Cardiac muscle cell (in vitro differentiated cells and primary cell): ENCODE measurements around the gene RNF141. TPM values are rescaled to one million over a fixed set of nuclear protein-coding genes. Genes with fewer than 3 reads are reported as not detected.

Experiments used
- DNase-seq, 2 donors: peaks; one replicate each; pipeline versions ENCODE4 v3.0.0 to v3.0.0-alpha.2; 2010 to 2017; ENCODE audit warnings: low read depth in 1 of 2, low spot score in 1 of 2
- H3K27ac ChIP-seq: fragments of 200-600 bp; sonication (generic); 2 replicates; pipeline ENCODE4 v1.5.1; 2016
- H3K27me3 ChIP-seq: fragments of 200-600 bp; sonication (generic); 2 replicates; pipeline ENCODE4 v1.6.0; 2016; ENCODE audit warnings: control low read depth
- H3K36me3 ChIP-seq: fragments of 200-600 bp; sonication (generic); 2 replicates; pipeline ENCODE4 v1.5.1; 2016; ENCODE audit warnings: control low read depth
- H3K4me1 ChIP-seq: fragments of 200-600 bp; sonication (generic); 2 replicates; pipeline ENCODE4 v1.8.1; 2017; ENCODE audit warnings: low read depth, mild to moderate bottlenecking, mixed run types
- H3K4me3 ChIP-seq: fragments of 200-600 bp; sonication (generic); 2 replicates; pipeline ENCODE4 v1.5.1; 2016; ENCODE audit warnings: mild to moderate bottlenecking
- H3K9me3 ChIP-seq: fragments of 200-600 bp; sonication (generic); 2 replicates; pipeline ENCODE4 v1.5.1; 2017; ENCODE audit warnings: low read depth, mild to moderate bottlenecking, control low read depth
- CTCF ChIP-seq: IDR thresholded peaks from 2 replicates; pipeline ENCODE4 v1.5.1; 2012; ENCODE audit warnings: low read depth, mild to moderate bottlenecking, low read length
- polyA plus RNA-seq: library from polyadenylated mRNA; unstranded; fragments of >200 nt; fragmentation: Nextera tagmentation; extraction: Ambion mirVana; gene quantifications from 2 replicates; pipeline ENCODE4 v1.2.1, GENCODE V29; 2016
- total RNA-seq: library from RNA; depleted of rRNA; stranded (reverse); fragments of >200 nt; gene quantifications from 2 replicates; pipeline ENCODE4 v1.2.3, GENCODE V29; 2016

The RNF141 gene
- total RNA-seq (12.4 and 14.9 TPM in 2 replicates), polyA plus RNA-seq (19.9 and 27.9 TPM in 2 replicates)

DNA sequence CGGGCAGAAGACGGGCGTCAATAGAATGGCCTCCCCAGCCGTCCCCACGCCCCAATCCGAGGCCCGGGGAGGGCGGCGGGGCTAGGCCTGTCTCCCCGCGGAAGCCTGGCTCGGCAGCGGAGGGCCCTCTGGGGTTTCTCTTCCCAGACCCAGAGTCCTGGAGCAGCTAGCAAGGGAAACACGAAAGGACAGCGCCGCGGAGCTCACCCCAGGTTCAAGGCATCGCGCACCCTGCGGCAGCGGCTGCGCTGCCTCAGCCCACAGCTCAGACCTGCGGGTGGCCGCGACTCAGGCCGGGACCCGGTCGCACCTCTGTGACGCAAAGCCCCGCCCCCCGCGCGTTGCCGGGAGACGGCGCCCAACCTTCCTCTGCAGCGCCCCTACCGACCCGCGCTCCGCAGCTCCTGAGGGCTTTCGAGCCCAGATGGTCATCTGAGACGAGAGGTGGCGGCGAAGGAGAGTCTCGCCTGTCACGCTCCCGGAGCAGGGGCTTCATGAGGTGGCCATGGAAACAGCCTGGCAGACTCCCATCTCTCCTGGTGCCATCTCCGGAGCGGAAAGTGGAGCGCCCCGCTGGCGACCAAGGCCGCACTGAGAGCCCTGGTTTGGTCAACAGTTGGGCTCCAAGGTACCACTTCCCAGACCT lies at the start of gene RNF141:
Gene RNF141, minus strand, starts transcription at position 273 of the 646 bp plus-strand sequence. CDS start 7,029 bp downstream, outside the sequence.
- Histone ChIP-seq H3K27me3 (no peaks in the 10 kb centered on the region), H3K27ac (peak within 1 kb of the TSS; percentile 85)
- peak; percentile 94 to 97 for DNase-seq

GRCh38 chr11:10590218-10590915 lies 49.4 kb upstream of the RNF141 start:
- TF ChIP-seq CTCF: no peak
- DNase-seq: no peak
- Histone ChIP-seq H3K9me3 (no peaks in the 10 kb centered on the region), H3K27ac (no peak overlapping the region), H3K27me3 (no peaks in the 10 kb centered on the region), H3K4me1 (no peaks in the 10 kb centered on the region), H3K36me3 (no peaks in the 10 kb centered on the region), H3K4me3 (no peak overlapping the region)

More for the DNA sequence above, at the start of gene RNF141:
- Histone ChIP-seq H3K9me3 (no peaks in the 10 kb centered on the region), H3K4me1 (peaks cover 6% of the 10 kb centered on the region), H3K36me3 (no peaks in the 10 kb centered on the region), H3K4me3 (peak within 1 kb of the TSS; percentile 61)
- peak; percentile 83 for TF ChIP-seq CTCF

DNA sequence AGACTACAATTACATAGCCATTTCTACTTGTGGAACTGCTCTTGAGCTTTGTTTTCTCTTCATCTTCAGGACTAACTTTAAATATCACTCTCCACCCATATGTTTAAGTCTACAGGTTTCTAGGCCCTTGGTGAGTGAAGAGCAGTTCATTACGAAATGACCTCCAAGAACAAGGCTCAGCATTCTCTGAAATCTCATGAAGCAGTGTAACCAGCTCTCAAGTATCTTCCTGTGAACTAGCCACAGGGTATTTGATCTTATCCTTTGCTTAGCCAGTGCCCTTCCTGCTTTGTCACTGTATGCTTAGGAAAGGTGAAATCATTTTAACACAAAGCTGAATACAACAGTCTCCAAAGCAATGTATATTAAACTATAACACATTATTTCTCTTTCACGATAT lies 47.9 kb upstream of the RNF141 start:
- H3K9me3 ChIP-seq: no peaks in the 10 kb centered on the region
- no peaks in the 10 kb centered on the region for H3K36me3 ChIP-seq
- H3K4me3 ChIP-seq: no peak overlapping the region
- no peak for TF ChIP-seq CTCF
- H3K27me3 ChIP-seq: no peaks in the 10 kb centered on the region
- no peak overlapping the region for H3K27ac ChIP-seq
- DNase-seq: no peak
- H3K4me1 ChIP-seq: no peaks in the 10 kb centered on the region

- no peak for DNase-seq
- no peaks in the 10 kb centered on the region for H3K4me1 ChIP-seq
- no peak overlapping the region for H3K27ac ChIP-seq
- H3K36me3 ChIP-seq: no peaks in the 10 kb centered on the region
- H3K27me3 ChIP-seq: no peaks in the 10 kb centered on the region
- TF ChIP-seq CTCF: no peak
- no peaks in the 10 kb centered on the region for H3K9me3 ChIP-seq
- no peak overlapping the region for H3K4me3 ChIP-seq
Observed at GRCh38 chr11:10587995-10588394, 47.0 kb upstream of the RNF141 start.

DNA sequence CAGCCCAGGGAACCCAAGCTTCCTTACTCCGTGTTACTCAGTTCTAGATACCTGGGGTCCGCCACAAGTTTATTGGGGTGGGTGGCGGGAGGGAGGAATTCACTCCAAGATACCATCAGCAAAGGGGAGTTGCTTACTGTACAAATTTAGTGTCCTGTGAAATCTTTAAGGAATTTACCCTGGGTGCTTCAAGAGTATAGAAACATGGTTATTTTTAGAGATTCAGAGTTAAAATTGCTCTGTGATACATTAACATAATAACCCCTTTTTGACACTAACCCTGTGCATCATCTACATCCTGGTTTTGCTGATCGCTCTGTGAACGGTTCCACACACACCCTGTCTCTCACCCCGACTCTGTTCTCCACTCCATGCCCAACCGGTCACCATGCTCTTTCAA lies 46.4 kb upstream of the RNF141 start:
- no peak overlapping the region for H3K4me3 ChIP-seq
- TF ChIP-seq CTCF: no peak
- H3K4me1 ChIP-seq: no peaks in the 10 kb centered on the region
- no peaks in the 10 kb centered on the region for H3K36me3 ChIP-seq
- no peaks in the 10 kb centered on the region for H3K27me3 ChIP-seq
- DNase-seq: no peak
- no peaks in the 10 kb centered on the region for H3K9me3 ChIP-seq
- H3K27ac ChIP-seq: no peak overlapping the region
